Skeletal muscle satellite cell (primary cell): Measurements from ENCODE around the gene KRR1.
A peak's percentile ranks its signal among the peaks of the same experiment; 100 is the strongest.
"Not testable (repeated sequence)": the region's sequence is repeated elsewhere in the genome, so short reads cannot be mapped to it uniquely, and the experiment has no call there.

Experiments used
- H3K27me3 ChIP-seq: 2 replicates; pipeline ENCODE4 v1.7.0; 2013; ENCODE audit warnings: low read length; ENCODE audit not compliant: control insufficient read depth, insufficient read depth
- H3K36me3 ChIP-seq: 2 replicates; pipeline ENCODE4 v1.7.0; 2013; ENCODE audit warnings: mild to moderate bottlenecking, control low read depth, low read length; ENCODE audit not compliant: insufficient read depth
- H3K4me1 ChIP-seq: 2 replicates; pipeline ENCODE4 v1.7.0; 2013; ENCODE audit warnings: low read length; ENCODE audit not compliant: control insufficient read depth, insufficient read depth
- H3K4me2 ChIP-seq: 2 replicates; pipeline ENCODE4 v1.7.0; 2013; ENCODE audit warnings: mild to moderate bottlenecking, low read length
- H3K4me3 ChIP-seq: 2 replicates; pipeline ENCODE4 v1.7.0; 2013; ENCODE audit warnings: low read length
- H3K9ac ChIP-seq: 2 replicates; pipeline ENCODE4 v1.7.0; 2013; ENCODE audit warnings: mild to moderate bottlenecking, low read depth, low read length, moderate library complexity
- H3K9me3 ChIP-seq: replicated peaks from 2 replicates; pipeline ENCODE4 v1.7.0; 2013; ENCODE audit warnings: mild to moderate bottlenecking, control low read depth, low read length

KRR1 gene

DNA sequence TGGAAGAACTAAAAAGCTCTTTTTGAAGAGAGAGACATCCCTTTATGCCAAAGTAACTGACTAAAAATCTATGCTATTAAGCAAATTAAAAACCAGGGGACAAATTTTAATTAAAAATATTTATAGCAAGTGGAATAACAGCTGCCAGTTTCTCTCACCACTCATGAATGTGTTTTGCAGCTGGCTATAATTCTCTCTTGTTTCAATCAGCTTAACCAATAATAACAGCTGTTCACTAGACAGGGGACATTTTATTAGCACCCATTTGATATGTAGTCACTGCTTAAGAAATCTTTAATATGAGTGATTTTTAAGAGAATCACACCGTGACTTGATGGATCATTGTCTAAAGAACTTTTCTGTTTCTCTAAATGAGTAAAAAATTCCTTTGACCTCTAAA, 34.2 kb upstream of the KRR1 start:
- Histone ChIP-seq H3K9ac (no peak overlapping the region), H3K4me1 (peaks cover 8% of the 10 kb centered on the region), H3K4me3 (no peak overlapping the region), H3K4me2 (no peak overlapping the region), H3K36me3 (no peaks in the 10 kb centered on the region), H3K27me3 (no peaks in the 10 kb centered on the region), H3K9me3 (no peaks in the 10 kb centered on the region)

DNA sequence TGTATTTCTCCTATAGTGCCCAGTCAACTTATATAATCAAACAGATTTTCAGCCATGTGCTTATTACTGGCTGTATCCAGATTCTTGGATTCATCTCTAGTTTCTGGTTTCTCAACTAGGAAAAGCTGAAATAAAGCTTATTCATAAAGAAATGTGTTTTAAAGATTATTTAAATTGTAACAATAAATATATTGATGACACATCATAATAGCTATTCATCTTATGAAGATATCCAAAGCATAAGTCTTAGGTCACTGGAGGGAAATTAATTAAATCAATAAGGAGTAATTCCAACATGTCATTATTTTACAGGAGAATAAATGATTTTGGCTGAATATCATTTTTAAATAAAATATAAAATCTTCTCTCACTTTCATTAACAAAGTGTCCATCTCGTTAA, 32.1 kb upstream of the KRR1 start:
- no peaks in the 10 kb centered on the region for H3K27me3 ChIP-seq
- H3K36me3 ChIP-seq = no peaks in the 10 kb centered on the region
- no peaks in the 10 kb centered on the region for H3K4me1 ChIP-seq
- H3K9ac ChIP-seq = no peak overlapping the region
- no peaks in the 10 kb centered on the region for H3K9me3 ChIP-seq
- no peak overlapping the region for H3K4me3 ChIP-seq
- no peak overlapping the region for H3K4me2 ChIP-seq

DNA sequence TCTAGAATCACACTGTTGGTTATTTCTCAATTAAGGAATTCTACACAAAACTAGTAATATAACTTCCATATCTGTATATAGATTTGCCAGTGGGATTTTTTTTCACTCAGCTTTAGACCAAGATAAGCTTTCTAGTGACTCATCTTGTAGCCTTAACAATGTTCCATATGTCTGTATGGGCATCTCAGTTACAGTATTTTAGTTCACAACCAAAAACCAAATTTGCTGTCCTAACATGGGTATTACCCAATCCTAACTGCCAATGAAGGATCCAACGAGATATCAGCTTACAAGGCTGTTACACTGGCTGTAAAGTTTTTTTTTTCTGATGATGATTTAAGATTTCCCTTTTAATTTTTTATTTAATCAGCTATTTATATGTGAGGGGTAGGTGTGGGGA, 31.5 kb upstream of the KRR1 start:
- Histone ChIP-seq H3K4me3 (no peak overlapping the region), H3K9me3 (no peaks in the 10 kb centered on the region), H3K27me3 (no peaks in the 10 kb centered on the region), H3K36me3 (no peaks in the 10 kb centered on the region), H3K4me1 (no peaks in the 10 kb centered on the region), H3K9ac (no peak overlapping the region), H3K4me2 (no peak overlapping the region)

DNA sequence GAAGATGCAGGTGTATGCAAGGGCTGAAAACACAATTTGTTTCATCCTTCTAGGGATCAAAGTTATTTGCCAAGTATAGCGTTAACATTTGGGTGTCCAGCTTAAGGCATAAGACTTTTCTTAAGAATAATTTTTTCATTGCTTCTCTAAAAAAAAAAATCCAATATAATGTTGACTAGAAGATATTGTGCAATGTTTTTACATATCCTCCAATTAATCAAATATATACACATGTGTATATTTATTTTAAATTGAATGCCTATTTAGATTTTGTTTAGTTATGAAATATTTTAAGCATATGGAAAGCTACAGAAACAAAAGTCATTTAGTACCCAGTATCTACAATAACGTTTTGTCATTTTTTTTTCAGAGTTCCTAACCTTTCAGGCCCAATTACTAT, 28.5 kb upstream of the KRR1 start:
- H3K36me3 ChIP-seq = no peaks in the 10 kb centered on the region
- no peak overlapping the region for H3K4me2 ChIP-seq
- no peaks in the 10 kb centered on the region for H3K4me1 ChIP-seq
- H3K9me3 ChIP-seq = no peaks in the 10 kb centered on the region
- no peak overlapping the region for H3K4me3 ChIP-seq
- H3K9ac ChIP-seq = no peak overlapping the region
- no peaks in the 10 kb centered on the region for H3K27me3 ChIP-seq

DNA sequence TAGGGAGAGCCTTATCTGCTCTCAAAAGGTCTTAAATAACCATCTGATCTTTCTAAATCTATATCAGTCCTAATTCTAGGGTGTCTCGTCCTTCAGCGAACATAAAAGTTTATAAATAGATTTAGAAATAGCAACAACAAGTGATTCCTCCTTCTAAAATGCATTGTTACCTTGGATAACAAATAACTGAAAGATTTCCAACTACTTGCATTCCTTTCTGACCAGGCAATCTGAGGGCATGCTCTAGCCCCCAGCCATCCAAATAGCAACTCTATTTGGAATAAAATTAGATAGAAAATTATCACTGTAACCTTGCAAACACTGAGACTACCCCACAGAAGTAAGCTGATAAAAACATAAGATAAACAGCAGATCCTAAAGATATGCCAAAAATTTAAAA, 21.8 kb upstream of the KRR1 start:
- Histone ChIP-seq H3K4me3 (no peak overlapping the region), H3K27me3 (no peaks in the 10 kb centered on the region), H3K9me3 (no peaks in the 10 kb centered on the region), H3K9ac (no peak overlapping the region), H3K4me1 (no peaks in the 10 kb centered on the region), H3K36me3 (no peaks in the 10 kb centered on the region), H3K4me2 (no peak overlapping the region)

DNA sequence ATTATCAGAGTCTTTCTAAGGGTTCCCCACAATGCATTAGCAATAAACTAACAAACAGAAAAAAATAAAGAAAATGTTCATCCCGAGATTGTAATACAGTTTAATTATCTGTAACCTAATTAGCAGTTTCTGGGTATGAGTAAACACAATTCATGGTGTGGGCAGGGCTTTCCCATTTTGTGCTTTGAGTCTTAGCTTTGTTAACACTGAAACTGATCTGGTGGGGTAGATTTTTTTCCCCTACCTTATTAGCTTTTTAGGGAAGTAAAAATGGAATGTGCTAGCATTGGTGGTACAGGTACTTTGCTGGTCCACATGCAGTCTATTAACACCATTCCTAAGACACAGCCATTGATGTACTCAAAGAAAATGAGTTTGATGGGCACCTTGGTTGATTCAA, 18.4 kb upstream of the KRR1 start:
- no peaks in the 10 kb centered on the region for H3K27me3 ChIP-seq
- H3K4me2 ChIP-seq = no peak overlapping the region
- no peak overlapping the region for H3K9ac ChIP-seq
- H3K9me3 ChIP-seq = no peaks in the 10 kb centered on the region
- no peaks in the 10 kb centered on the region for H3K36me3 ChIP-seq
- peaks cover 3% of the 10 kb centered on the region for H3K4me1 ChIP-seq
- H3K4me3 ChIP-seq = no peak overlapping the region

DNA sequence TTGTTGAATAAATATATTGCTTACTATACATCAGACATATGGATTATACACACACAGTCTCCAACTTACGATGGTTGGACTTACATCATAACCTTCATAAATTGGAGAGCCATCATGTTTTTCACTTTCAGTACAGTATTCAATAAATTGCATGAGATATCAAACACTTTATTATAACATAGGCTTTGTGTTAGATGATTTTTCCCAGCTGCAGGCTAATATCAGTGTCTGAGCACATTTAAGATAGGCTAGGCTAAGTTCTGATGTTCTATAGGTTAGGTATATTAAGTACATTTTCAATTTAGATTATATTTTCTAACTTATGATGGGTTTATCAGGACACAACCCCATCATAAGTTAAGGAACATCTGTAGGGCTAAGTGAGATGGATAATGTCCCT, 17.9 kb upstream of the KRR1 start:
- Histone ChIP-seq H3K27me3 (no peaks in the 10 kb centered on the region), H3K4me1 (peaks cover 3% of the 10 kb centered on the region), H3K4me2 (no peak overlapping the region), H3K9ac (no peak overlapping the region), H3K4me3 (no peak overlapping the region), H3K36me3 (no peaks in the 10 kb centered on the region), H3K9me3 (no peaks in the 10 kb centered on the region)

DNA sequence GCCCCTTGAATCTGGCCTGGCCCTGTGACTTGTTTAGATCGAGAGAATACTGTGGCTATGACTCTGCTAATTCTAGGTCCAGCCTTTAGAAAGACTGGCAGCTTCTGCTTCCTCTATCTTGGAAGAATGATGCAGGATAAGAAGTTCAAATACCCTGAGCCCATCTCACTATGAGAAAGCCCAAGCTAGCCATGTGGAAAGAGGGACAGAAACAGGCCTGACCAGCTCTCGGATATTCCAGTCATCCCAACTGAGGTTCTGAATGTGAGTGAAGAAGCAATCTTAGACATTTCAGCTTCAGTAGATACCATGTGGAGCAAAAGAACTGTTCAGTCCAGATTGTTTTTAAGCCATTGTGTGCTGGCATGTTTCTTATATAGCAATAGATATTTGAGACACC, 17.3 kb upstream of the KRR1 start:
- Histone ChIP-seq H3K4me3 (no peak overlapping the region), H3K27me3 (no peaks in the 10 kb centered on the region), H3K4me2 (no peak overlapping the region), H3K4me1 (peaks cover 3% of the 10 kb centered on the region), H3K9me3 (no peaks in the 10 kb centered on the region), H3K36me3 (no peaks in the 10 kb centered on the region), H3K9ac (no peak overlapping the region)

DNA sequence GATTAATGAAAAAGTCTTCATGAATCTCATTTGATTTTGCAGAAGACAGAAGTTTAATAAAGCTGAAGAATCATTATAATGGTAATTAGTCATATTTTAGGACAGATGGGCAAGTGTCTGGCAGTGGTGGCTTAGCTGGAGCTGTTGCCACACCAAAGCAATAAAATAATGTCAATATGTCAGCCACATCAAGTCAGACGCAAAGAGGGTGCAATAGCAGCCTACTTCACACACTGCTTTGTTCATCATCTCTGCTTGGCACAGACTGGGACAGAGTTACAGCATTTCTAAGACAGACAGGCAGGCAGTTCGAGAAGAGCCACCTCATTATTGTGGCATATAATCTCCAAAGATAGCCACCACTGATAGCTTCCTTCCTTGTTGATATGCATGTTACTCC, 16.9 kb upstream of the KRR1 start:
- Histone ChIP-seq H3K4me2 (no peak overlapping the region), H3K4me3 (no peak overlapping the region), H3K27me3 (no peaks in the 10 kb centered on the region), H3K4me1 (peaks cover 3% of the 10 kb centered on the region), H3K36me3 (no peaks in the 10 kb centered on the region), H3K9ac (no peak overlapping the region), H3K9me3 (no peaks in the 10 kb centered on the region)

DNA sequence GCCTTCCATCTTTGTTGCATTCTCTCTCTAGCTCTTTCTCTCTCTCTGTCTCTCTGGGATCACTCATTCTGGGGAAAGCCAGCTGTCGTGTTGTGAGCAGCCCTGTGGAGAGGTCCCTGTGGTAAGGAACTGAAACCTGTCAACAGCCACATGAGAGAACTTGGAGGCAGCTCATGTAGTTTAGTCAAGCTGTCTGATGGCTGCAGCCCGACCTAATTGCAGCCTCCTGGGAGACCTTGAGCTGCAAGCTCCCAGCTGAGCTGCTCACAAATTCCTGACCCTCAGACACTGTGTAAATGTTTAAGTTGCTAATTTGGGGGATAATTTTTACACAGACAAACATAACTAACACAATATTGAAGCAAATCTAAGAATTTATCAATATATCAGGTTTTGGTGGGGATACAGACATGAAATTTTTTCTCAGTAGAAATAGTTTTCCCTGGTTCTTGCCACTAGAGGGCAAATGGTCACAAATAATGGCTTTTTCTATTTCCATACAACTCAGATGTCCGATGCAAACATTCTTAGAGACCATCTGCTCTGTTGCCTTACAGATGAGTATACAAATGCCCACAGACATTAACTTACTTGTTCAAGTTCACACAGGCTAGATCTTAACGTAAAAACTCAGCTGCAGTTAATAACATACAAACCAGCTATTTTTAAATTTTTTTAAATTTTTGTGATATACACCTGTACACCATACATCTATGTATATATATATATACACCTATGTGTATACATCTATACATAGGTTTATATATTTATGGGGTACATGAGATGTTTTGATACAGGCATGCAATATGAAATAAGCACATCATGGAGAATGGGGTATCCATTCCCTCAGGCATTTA, 15.5 kb upstream of the KRR1 start:
- Histone ChIP-seq H3K9me3 (no peaks in the 10 kb centered on the region), H3K36me3 (no peaks in the 10 kb centered on the region), H3K9ac (peak overlapping the region; percentile 18), H3K4me3 (no peak overlapping the region), H3K4me1 (peaks cover 3% of the 10 kb centered on the region), H3K27me3 (no peaks in the 10 kb centered on the region), H3K4me2 (no peak overlapping the region)

DNA sequence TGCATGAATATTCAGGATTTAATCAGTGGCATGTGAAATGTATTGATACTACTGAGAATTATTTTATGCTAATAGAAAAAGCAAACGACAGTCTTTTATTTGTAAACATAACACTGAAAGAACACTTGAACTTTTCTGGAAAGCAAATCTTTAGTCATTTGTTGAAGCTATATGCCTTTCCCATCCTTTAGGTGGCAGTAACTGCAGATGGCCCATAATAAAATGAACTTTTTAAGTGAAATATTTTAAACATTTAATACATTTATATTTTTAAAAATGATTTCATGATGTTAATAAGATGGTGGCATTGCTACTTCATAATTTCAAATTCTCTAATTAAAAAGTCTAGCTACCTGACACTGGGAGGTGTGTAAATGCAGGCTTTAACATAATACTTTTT, 13.9 kb upstream of the KRR1 start:
- H3K4me1 ChIP-seq = peaks cover 3% of the 10 kb centered on the region
- H3K4me3 ChIP-seq = no peak overlapping the region
- H3K4me2 ChIP-seq = no peak overlapping the region
- H3K27me3 ChIP-seq = no peaks in the 10 kb centered on the region
- H3K9ac ChIP-seq = no peak overlapping the region
- H3K9me3 ChIP-seq = no peaks in the 10 kb centered on the region
- H3K36me3 ChIP-seq = no peaks in the 10 kb centered on the region

DNA sequence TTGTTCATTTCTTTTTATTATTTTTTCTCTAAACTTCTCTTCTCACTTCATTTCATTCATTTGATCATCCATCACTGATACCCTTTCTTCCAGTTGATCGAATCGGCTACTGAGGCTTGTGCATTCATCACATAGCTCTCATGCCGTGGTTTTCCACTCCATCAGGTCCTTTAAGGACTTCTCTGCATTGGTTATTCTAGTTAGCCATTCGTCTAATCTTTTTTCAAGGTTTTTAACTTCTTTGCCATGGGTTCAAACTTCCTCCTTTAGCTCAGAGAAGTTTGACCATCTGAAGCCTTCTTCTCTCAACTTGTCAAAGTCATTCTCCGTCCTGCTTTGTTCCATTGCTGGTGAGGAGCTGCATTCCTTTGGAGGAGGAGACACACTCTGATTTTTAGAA, 10.7 kb upstream of the KRR1 start:
- not testable (repeated sequence) for H3K4me2 ChIP-seq, H3K36me3 ChIP-seq, H3K9ac ChIP-seq

More for the DNA sequence above, 10.7 kb upstream of the KRR1 start:
- H3K9me3 ChIP-seq, H3K4me1 ChIP-seq, H3K27me3 ChIP-seq, H3K4me3 ChIP-seq: not testable (repeated sequence)
